ENCODE data around the gene EFCAB9. TPM values are rescaled to one million over a fixed set of nuclear protein-coding genes. Genes with fewer than 3 reads are reported as not detected.

Gene EFCAB9
- total and polyA plus RNA-seq, 9 donors: not detected

DNA sequence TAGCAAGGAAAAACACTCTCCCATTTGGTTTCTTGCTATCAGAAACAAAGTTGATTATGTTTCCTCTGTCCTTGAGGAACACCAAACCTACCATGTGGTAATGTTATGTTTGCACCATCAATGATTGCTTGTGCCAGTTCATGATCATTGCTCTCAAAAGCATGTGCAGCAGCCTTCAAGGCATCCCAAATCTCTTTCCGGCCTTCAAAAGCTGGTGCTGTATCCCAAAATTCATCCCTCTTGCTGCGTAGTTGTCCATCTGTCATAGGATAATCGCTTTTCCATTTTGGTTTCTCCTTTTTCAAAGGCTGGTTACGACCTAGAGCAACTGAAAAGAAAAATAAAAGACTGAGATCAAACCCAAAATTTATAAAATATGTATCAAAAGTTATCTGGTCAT, 40.1 kb downstream of the EFCAB9 start:
- no peaks in the 10 kb centered on the region for H3K36me3 ChIP-seq
- H3K4me3 ChIP-seq: no peak overlapping the region
- no peak overlapping the region for H3K27ac ChIP-seq
- no peak for DNase-seq
- TF ChIP-seq, protein P1, sequence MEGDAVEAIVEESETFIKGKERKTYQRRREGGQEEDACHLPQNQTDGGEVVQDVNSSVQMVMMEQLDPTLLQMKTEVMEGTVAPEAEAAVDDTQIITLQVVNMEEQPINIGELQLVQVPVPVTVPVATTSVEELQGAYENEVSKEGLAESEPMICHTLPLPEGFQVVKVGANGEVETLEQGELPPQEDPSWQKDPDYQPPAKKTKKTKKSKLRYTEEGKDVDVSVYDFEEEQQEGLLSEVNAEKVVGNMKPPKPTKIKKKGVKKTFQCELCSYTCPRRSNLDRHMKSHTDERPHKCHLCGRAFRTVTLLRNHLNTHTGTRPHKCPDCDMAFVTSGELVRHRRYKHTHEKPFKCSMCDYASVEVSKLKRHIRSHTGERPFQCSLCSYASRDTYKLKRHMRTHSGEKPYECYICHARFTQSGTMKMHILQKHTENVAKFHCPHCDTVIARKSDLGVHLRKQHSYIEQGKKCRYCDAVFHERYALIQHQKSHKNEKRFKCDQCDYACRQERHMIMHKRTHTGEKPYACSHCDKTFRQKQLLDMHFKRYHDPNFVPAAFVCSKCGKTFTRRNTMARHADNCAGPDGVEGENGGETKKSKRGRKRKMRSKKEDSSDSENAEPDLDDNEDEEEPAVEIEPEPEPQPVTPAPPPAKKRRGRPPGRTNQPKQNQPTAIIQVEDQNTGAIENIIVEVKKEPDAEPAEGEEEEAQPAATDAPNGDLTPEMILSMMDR (IDR thresholded peaks at IDR 0.05): no peak
- TF ChIP-seq POLR2A (IDR thresholded peaks at IDR 0.05): no peak
- TF ChIP-seq EP300 (IDR thresholded peaks at IDR 0.05): no peak
- no peaks in the 10 kb centered on the region for H3K27me3 ChIP-seq
- 84 to 92% (median 90%) methylated on average over 4 of the region's 4 CpGs for WGBS, 3 donors
- H3K4me1 ChIP-seq (ENCODE audit: insufficient read depth): peaks cover 3% of the 10 kb centered on the region
- intact Hi-C loops (cut with DNase I): no loop called here
- H3K9me3 ChIP-seq: no peaks in the 10 kb centered on the region

DNA sequence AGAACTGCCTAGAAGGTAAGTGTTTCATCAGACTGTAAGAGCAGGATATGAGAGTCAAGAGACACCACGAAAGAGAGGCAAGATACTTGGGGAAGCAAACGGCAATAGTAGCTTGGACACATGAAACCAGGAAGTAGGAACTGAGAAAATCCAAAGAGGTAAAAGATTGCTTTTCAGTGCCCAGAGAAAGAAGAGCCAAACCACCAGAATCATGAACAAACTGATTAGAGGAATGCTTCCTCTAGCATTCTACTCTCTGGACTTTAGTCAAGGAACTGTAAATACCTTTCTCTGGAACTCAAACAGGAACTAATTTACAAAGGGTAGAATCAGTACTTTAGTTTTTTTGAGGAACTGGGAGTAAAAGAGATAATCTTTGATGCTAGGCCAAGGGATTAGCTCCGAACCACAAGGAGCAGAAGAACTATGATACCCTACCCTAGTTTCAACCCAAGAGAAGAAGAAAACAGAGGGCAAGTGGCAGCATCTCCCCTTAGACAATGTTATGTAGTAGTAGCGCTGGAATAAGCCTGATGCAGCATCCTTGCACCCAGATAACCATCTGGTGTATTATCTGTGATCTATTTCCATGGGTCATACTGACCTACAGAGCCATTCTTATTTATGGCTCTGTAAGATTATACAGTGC, 41.3 kb downstream of the EFCAB9 start:
- H3K4me1 ChIP-seq (ENCODE audit: insufficient read depth): peaks cover 3% of the 10 kb centered on the region
- TF ChIP-seq EP300 (IDR thresholded peaks at IDR 0.05): no peak
- no peak for TF ChIP-seq POLR2A (IDR thresholded peaks at IDR 0.05)
- TF ChIP-seq, protein P1 (IDR thresholded peaks at IDR 0.05): no peak

DNA sequence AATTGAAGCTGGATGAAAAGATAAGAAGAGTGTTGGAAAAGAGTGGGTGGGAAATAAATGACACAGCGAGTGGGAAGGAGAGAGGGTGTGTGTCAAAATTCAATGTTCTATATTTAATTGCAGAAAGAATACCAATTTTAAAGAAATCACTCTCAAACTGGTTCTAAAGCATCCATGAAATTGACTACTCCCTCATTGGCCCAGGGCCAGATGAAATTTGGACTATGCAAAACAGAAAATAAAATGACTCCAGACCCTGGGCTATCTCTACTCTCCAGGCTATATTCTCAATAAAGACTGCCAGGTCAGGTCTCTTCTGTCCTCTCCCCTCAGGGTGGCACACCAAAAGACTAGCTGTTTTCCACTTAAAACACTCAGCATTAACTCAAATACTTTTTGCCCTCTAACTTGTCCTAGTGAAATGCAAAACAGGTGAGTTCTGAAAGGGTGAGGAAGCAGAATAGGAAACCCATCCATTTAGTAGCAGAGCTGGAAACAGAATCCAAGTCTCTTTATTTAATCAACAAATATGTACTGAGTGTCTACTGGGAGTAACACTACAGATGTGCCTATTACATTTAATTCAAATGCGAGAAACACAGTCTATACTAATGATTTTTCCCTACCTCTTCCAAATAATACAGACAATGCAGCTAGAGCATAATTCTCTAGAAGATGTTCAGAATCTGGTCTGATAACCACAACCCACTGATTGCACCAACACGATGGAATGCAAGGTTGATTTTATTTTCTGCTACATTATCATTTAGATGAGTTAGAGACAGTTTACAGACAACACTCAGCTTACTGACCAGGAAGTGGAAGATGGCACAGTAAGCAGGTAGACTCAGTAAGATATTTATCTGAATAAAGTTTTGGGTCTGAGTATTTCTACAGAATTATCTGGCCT, 42.1 kb downstream of the EFCAB9 start:
- no peaks in the 10 kb centered on the region for H3K9me3 ChIP-seq
- TF ChIP-seq EP300 (IDR thresholded peaks at IDR 0.05) (no peak), POLR2A (IDR thresholded peaks at IDR 0.05) (no peak)
- TF ChIP-seq, protein P1 (IDR thresholded peaks at IDR 0.05): no peak
- no peak overlapping the region for H3K4me3 ChIP-seq
- 80 to 89% (median 86%) methylated on average over 3 of the region's 3 CpGs for WGBS, 3 donors
- peaks cover 3% of the 10 kb centered on the region for H3K4me1 ChIP-seq (ENCODE audit: insufficient read depth)
- H3K36me3 ChIP-seq: no peaks in the 10 kb centered on the region
- no peaks in the 10 kb centered on the region for H3K27me3 ChIP-seq
- no peak overlapping the region for H3K27ac ChIP-seq
- no peak for DNase-seq
- intact Hi-C loops (cut with DNase I): no loop called here

More for the DNA sequence above, 41.3 kb downstream of the EFCAB9 start:
- WGBS, 3 donors: 20 to 42% (median 30%) methylated on average over 4 of the region's 4 CpGs
- Histone ChIP-seq H3K36me3 (no peaks in the 10 kb centered on the region), H3K27me3 (no peaks in the 10 kb centered on the region), H3K27ac (no peak overlapping the region), H3K4me3 (no peak overlapping the region), H3K9me3 (no peaks in the 10 kb centered on the region)
- intact Hi-C loops (cut with DNase I): no loop called here
- no peak for DNase-seq

DNA sequence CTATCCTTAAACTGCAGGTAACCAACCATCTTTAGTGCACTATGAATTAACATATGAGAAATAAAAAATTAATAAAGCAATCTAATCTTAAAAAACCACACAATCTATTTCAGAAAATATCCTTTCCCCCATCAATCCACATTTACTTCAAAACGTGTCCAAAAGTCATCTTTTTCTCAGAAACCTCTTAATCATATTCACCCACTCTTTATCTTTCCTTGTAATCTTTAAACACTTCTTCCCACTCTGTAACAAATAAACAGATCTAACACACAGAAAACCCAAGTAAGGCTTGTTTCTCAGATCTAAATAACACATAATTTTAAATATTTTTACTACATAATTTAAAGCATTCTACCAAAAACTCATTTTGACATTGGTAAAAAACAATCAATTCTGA, 44.4 kb downstream of the EFCAB9 start:
- no peaks in the 10 kb centered on the region for H3K27me3 ChIP-seq
- no peaks in the 10 kb centered on the region for H3K9me3 ChIP-seq
- TF ChIP-seq POLR2A (IDR thresholded peaks at IDR 0.05) (no peak), EP300 (IDR thresholded peaks at IDR 0.05) (no peak)
- TF ChIP-seq, protein P1 (IDR thresholded peaks at IDR 0.05): no peak
- H3K4me1 ChIP-seq (ENCODE audit: insufficient read depth): peaks cover 3% of the 10 kb centered on the region
- H3K4me3 ChIP-seq: no peak overlapping the region
- H3K36me3 ChIP-seq: no peaks in the 10 kb centered on the region
- no peak overlapping the region for H3K27ac ChIP-seq
- intact Hi-C loops (cut with DNase I): no loop called here
- no peak for DNase-seq
- WGBS, 3 donors: 56 to 72% (median 64%) methylated on average over 1 of the region's 1 CpG

All from ovary (tissue), 9 donors.